Activated CD4-positive, alpha-beta T cell treated with anti-CD3 and anti-CD28 coated beads for 36 hours (primary cell): ENCODE data around the gene GRM4. TPM values are rescaled to one million over a fixed set of nuclear protein-coding genes. Genes with fewer than 3 reads are reported as not detected.

Source experiments
- ATAC-seq: fragments of 200-7000 bp; cut with Tn5 transposase; one replicate; pipeline ENCODE4 v1.10.0; 2021; ENCODE audit warnings: mild to moderate bottlenecking, moderate library complexity
- CTCF ChIA-PET: fragments of 350-600 bp; sonication (Branson Sonifier 250); formaldehyde crosslinking; loops from one replicate; lab custom pipeline; 2021; ENCODE audit warnings: antibody characterized with exemption; lab: Charles Lee
- POLR2A ChIA-PET: fragments of 350-600 bp; sonication (Branson Sonifier 250); formaldehyde crosslinking; loops from one replicate; lab custom pipeline; 2021; ENCODE audit warnings: antibody characterized with exemption, inconsistent platforms; lab: Charles Lee
- DNase-seq: peaks from one replicate; pipeline ENCODE4 v3.0.0-alpha.2; 2020
- H3K27ac Mint-ChIP-seq: one replicate; pipeline ENCODE4 v1.8.0; 2021; ENCODE audit warnings: mixed read lengths
- H3K27me3 Mint-ChIP-seq: one replicate; pipeline ENCODE4 v1.8.0; 2021; ENCODE audit warnings: mixed read lengths
- H3K36me3 Mint-ChIP-seq: one replicate; pipeline ENCODE4 v1.8.0; 2021; ENCODE audit warnings: low read depth, mixed read lengths
- H3K4me1 Mint-ChIP-seq: one replicate; pipeline ENCODE4 v1.8.0; 2021; ENCODE audit warnings: mixed read lengths
- H3K4me3 Mint-ChIP-seq: one replicate; pipeline ENCODE4 v1.8.0; 2021; ENCODE audit warnings: mild to moderate bottlenecking, moderate library complexity, mixed read lengths
- H3K9me3 Mint-ChIP-seq: one replicate; pipeline ENCODE4 v1.8.0; 2021; ENCODE audit warnings: low read depth, mixed read lengths
- intact Hi-C, 2 experiments: fragments of 100-400 bp; cut with DNase I in 1 of 2; cut with micrococcal nuclease in 1 of 2; formaldehyde crosslinking; loops; one replicate each; pipeline versions ENCODE4 v1.14.2 to v1.15.1; 2022 to 2024; cut with DNase I, micrococcal nuclease
- total RNA-seq, 2 experiments: library from RNA; stranded (reverse); gene quantifications; one replicate each; pipeline ENCODE4 v1.2.3, GENCODE V29; 2021

GRM4 gene
- total RNA-seq, 2 experiments from 2014 or later = 0.11 TPM; not detected in 1

DNA sequence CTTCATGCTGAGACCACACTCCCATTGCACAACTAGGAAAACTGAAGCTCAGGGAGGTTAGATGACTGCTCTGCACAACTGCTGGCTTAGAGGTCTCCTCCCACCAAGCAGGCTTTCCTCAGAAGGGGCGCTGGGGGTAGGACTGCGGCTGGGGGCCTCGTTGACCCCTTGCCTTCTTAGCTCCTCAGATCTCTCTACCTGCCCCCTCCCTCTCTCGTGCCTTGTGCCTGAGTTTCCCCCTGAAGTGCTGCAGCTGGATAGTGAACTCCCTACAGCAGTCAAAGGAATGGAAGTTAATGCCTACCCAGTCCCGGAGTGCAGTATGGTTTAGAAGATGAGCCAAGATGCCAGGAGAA, 149.8 kb downstream of the GRM4 start:
- Mint-ChIP-seq H3K4me1 (no peaks in the 10 kb centered on the region), H3K9me3 (peaks cover 4% of the 10 kb centered on the region), H3K4me3 (no peak overlapping the region), H3K27me3 (peaks cover 2% of the 10 kb centered on the region), H3K36me3 (no peaks in the 10 kb centered on the region), H3K27ac (no peak overlapping the region)
- intact Hi-C loops = no loop called here
- ChIA-PET POLR2A (no interaction called here), CTCF (interaction anchor here (0.7 kb wide), 1 partner anchor 29 kb away, joined by 3 read pairs; no protein-coding TSS in a partner anchor)
- no peak for DNase-seq
- ATAC-seq = no peak

DNA sequence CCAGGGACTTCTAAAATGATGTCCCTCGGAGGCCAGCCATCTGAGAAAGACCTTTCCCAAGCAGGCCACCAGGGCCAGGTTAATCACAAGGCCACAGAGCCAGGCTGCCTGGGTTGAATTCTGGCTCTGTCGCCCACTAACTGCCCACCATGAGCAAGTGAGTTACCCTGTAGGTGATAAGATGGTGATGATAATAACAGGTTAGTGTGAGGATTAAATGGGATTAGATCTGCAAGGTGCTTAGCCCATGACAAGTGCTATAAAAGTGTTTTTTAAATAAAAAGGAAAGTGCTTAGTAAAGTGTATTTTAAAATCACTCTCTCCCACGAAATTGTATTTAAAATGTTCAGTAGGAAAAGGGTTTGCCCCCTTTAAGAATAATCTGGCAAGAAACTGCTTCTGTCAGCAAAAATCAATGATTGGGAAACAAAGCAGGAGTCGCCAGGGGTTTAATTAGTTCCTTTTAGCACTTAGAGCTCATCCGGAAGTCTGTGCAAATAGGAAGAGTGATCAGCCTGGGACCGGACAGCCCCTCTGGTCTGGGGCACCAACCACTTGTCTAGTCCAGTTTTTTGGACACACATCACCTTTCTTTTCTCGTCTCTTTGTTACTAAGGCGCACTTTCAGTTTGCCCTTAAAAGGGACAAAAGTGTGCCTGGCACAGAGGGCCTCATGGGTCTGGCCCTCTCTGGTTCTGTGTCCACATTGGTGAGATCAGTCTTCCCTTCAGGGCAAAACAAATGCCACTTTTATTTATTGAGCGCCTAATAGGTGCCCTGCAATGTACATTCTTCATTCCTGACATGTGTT, 150.4 kb downstream of the GRM4 start:
- intact Hi-C loops = no loop called here
- peaks cover 4% of the 10 kb centered on the region for H3K9me3 Mint-ChIP-seq
- ATAC-seq = no peak
- H3K4me3 Mint-ChIP-seq = no peak overlapping the region
- no peak for DNase-seq
- no peaks in the 10 kb centered on the region for H3K4me1 Mint-ChIP-seq
- H3K27me3 Mint-ChIP-seq = peaks cover 2% of the 10 kb centered on the region
- no peaks in the 10 kb centered on the region for H3K36me3 Mint-ChIP-seq
- no peak overlapping the region for H3K27ac Mint-ChIP-seq
- POLR2A ChIA-PET = no interaction called here
- CTCF ChIA-PET = interaction anchor here (0.7 kb wide), 1 partner anchor 30 kb away, joined by 3 read pairs; no protein-coding TSS in a partner anchor

DNA sequence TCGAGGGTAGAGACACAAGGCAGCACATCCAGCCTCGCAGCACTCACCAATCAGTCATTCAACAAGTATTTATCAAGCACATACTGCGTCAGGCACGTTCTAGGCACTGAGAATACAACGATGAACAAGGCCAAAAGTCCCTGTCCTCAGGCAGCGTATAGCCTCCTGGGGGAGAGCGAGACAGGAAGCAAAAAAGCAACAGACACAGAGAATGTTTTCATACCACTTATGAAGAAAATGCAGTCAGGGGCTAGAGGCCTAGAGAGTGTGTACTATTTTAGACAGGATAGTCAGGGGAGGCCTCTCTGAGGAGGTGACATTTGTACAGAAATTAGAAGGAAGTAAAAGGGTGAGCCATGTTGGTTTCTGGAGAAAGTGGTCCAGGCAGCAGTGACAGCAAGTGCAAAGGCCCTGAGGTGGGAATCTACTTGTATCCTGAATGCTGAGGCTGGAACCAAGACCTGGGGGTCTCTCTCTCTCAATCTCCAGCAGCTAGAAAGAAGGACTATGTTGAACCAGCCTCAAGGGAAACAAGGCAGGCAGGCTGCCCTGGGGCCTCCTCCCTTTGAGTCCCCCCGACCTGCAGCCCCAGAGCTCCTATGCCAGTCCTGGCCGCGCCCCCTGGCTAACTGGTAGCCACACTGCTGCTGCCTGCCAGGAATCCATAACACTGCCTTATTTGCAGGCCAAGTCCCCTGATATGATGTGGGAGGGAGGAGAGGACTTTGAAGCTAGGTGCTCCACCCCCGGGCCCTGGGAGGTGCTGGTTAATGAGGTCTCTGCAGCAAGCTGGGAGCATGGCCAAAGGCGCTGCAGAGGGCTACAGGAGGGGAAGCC, 151.2 kb downstream of the GRM4 start:
- H3K27me3 Mint-ChIP-seq = peaks cover 2% of the 10 kb centered on the region
- no peaks in the 10 kb centered on the region for H3K36me3 Mint-ChIP-seq
- ChIA-PET CTCF (no interaction called here), POLR2A (no interaction called here)
- ATAC-seq (no peak), DNase-seq (no peak)
- peaks cover 4% of the 10 kb centered on the region for H3K9me3 Mint-ChIP-seq
- H3K27ac Mint-ChIP-seq = no peak overlapping the region
- intact Hi-C loops = no loop called here
- no peaks in the 10 kb centered on the region for H3K4me1 Mint-ChIP-seq
- H3K4me3 Mint-ChIP-seq = no peak overlapping the region

DNA sequence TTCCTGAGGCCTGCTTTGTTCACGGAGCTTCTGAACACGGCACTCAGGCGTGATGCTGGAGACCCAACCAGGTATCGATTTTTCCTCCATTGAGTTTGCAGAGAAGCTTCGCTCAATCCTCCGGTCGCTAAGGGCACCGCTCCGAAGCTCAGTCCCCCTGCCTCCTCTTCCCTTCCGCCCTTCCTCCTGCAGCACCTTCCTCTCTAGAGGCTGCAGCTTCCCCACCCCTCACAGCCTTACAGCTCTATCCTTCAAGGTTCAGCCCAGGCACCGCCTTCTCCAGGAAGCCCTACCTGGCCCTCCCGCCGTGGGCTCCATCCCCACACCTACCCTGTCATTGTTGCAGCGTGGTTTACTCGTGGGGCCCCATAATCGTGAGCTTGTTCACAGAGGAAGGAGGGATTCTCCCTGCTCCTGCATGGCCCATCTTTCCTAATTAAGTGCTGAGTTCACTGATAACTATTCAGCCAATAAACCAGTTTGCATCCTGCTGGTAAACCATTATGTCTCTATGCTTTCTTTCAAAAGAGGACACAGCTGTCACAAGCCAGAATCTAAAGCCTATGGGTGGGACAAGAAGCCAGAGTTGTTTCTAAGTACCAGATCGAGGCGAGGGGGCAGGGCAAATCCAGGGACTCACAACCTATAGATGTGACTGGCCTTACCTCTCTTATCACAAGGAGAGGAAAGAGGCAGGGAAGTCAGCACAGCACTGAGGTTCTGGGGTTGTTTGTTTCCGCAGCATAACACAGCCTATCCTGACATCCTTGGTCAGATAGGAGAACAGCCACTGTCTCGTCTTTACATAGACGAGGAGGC, 152.0 kb downstream of the GRM4 start:
- CTCF ChIA-PET = interaction anchor here (0.5 to 1.1 kb wide), 2 partner anchors 201 to 223 kb away, joined by 3 read pairs; no protein-coding TSS in a partner anchor
- DNase-seq (no peak), ATAC-seq (no peak)
- no peak overlapping the region for H3K4me3 Mint-ChIP-seq
- intact Hi-C loops = no loop called here
- H3K27me3 Mint-ChIP-seq = peaks cover 2% of the 10 kb centered on the region
- no peaks in the 10 kb centered on the region for H3K4me1 Mint-ChIP-seq
- POLR2A ChIA-PET = no interaction called here
- H3K27ac Mint-ChIP-seq = no peak overlapping the region
- H3K9me3 Mint-ChIP-seq = peaks cover 4% of the 10 kb centered on the region
- no peaks in the 10 kb centered on the region for H3K36me3 Mint-ChIP-seq

DNA sequence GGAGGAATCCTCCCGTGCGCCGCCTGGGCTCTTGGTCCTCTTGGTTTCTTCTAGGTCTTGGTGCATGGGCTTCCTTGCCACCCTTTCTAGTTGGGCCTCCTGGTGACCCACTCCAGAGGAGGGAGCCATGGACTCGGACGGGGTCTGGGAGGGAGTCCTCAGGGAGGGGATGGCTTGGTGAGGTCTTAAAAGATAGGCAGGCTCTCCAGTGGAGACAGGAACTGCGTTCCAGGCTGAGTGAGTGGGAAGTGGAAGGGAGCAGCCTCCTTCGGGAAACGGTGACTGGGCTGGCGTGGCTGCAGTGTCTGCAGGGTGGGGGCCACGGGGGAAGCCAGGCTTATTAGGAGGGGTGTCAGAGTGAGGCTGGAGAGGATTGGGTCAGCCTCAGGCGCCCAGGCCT, 152.8 kb downstream of the GRM4 start:
- intact Hi-C loops = no loop called here
- ATAC-seq (no peak), DNase-seq (no peak)
- H3K27me3 Mint-ChIP-seq = peaks cover 2% of the 10 kb centered on the region
- H3K4me3 Mint-ChIP-seq = no peak overlapping the region
- no peaks in the 10 kb centered on the region for H3K36me3 Mint-ChIP-seq
- H3K27ac Mint-ChIP-seq = no peak overlapping the region
- H3K4me1 Mint-ChIP-seq = no peaks in the 10 kb centered on the region
- H3K9me3 Mint-ChIP-seq = peaks cover 4% of the 10 kb centered on the region
- ChIA-PET POLR2A (no interaction called here), CTCF (interaction anchor here (0.5 to 1.1 kb wide), 3 partner anchors 44 to 222 kb away, joined by 3 to 4 read pairs (median 3); no protein-coding TSS in a partner anchor)

DNA sequence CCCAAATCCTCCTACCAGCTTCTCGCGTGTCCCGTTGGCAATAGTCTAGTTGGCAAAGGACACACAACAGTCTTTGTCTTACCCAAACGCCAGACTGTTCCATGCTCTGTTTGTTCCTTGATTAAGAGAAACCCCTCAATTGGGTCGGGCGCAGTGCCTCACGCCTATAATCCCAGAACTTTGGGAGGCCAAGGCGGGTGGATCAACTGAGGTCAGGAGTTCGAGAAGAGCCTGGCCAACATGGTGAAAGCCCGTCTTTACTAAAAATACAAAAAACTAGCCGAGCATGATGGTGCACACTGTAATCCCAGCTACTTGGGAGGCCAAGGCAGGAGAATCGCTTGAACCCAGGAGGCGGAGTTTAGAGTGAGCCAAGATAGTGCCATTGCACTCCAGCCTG, 153.7 kb downstream of the GRM4 start:
- intact Hi-C loops = no loop called here
- DNase-seq = no peak
- Mint-ChIP-seq H3K27me3 (peaks cover 2% of the 10 kb centered on the region), H3K4me3 (no peak overlapping the region), H3K4me1 (no peaks in the 10 kb centered on the region), H3K27ac (no peak overlapping the region), H3K36me3 (no peaks in the 10 kb centered on the region), H3K9me3 (peaks cover 1% of the 10 kb centered on the region)
- ATAC-seq = no peak
- ChIA-PET CTCF (interaction anchor here (0.7 kb wide), 1 partner anchor 54 kb away, joined by 3 read pairs; no protein-coding TSS in a partner anchor), POLR2A (no interaction called here)

DNA sequence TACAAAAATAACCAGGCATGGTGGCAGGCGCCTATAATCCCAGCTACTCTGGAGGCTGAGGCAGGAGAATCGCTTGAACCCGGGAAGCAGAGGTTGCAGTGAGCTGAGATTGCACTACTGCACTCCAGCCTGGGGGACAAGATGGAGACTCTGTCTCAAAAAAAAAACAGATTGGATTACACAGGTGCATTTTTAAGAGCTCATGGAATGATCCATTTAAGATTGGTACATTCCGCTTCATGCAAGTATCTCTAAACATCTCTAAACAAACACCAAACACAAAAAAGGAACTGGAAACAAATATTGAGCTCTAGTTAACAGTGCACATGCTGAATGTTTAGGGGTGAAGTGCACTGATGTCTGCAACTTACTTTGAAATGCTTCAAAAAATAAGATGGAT, 154.3 kb downstream of the GRM4 start:
- intact Hi-C loops = no loop called here
- DNase-seq (no peak), ATAC-seq (no peak)
- ChIA-PET POLR2A (no interaction called here), CTCF (no interaction called here)
- H3K27me3 Mint-ChIP-seq = peaks cover 2% of the 10 kb centered on the region
- no peaks in the 10 kb centered on the region for H3K9me3 Mint-ChIP-seq
- H3K36me3 Mint-ChIP-seq = no peaks in the 10 kb centered on the region
- no peak overlapping the region for H3K27ac Mint-ChIP-seq
- H3K4me3 Mint-ChIP-seq = no peak overlapping the region
- no peaks in the 10 kb centered on the region for H3K4me1 Mint-ChIP-seq

DNA sequence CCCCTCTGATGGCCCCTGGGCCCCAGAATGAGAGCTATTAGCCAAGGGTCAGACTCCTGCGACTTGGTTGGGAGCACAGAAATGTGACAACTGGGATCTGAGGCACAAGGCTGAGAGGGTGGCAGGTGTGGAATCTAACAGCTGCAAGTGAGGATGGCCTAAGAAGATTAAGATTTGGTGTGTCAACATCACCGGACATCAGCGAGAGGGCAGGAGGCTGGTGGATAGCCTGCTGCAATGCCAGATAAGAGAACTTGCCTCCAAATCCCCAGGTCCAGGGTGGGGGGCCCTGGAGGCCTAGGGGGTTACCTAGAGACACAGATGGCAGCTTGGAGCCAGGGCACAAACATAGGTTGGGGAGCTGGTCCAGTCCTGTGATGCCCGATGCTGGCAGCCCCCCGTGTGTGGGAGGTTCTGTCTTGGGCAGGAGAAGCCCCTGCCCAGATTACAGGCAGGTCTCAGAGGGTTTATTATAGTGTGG, 155.8 kb downstream of the GRM4 start:
- ATAC-seq = no peak
- H3K36me3 Mint-ChIP-seq = no peaks in the 10 kb centered on the region
- H3K9me3 Mint-ChIP-seq = no peaks in the 10 kb centered on the region
- intact Hi-C loops = no loop called here
- H3K4me1 Mint-ChIP-seq = no peaks in the 10 kb centered on the region
- ChIA-PET CTCF (interaction anchor here (0.7 to 1.0 kb wide), 3 partner anchors 11 to 122 kb away, joined by 3 to 4 read pairs (median 3); no protein-coding TSS in a partner anchor), POLR2A (no interaction called here)
- peaks cover 2% of the 10 kb centered on the region for H3K27me3 Mint-ChIP-seq
- no peak overlapping the region for H3K4me3 Mint-ChIP-seq
- no peak for DNase-seq
- H3K27ac Mint-ChIP-seq = no peak overlapping the region

DNA sequence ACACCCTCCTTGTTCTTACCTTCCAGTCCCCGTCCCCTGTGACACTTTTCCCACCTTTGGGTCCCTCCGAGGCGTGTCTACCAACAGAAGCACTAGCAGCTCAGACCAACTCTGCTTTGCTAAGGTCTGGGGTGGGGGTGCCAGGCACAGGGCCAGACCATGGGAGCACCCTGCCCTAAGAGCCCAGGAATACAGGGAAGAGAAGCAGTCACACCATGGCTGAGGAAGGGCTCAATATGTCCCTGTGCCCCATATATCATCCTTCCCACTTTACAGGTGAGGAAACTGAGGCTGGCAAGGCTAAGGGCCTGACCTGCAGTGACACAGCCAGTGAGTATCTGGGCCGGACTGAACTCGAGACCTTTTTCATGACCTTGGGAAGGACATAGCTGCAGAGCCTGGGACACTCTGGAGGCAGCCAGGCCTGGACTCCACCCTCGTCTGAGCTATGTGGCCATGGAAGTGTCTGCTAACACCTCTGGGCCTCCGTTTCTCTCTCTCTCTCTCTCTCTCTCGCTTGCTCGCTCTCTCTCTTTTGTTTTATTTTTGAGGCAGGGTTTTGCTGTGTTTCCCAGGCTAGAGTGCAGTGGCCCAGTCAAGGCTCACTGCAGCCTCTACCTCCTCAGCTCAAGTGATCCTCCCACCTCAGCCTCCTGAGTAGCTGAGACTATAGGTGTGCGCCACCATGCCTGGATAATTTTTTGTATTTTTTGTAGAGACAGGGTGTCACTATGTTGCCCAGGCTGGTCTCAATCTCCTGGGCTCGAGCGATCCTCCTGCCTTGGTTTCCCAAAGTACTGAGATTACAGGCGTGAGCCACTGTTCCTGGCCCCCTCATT, 156.7 kb downstream of the GRM4 start:
- peaks cover 2% of the 10 kb centered on the region for H3K27me3 Mint-ChIP-seq
- POLR2A ChIA-PET = no interaction called here
- no peak overlapping the region for H3K27ac Mint-ChIP-seq
- CTCF ChIA-PET = interaction anchor here (0.7 to 1.0 kb wide), 2 partner anchors 10 to 38 kb away, joined by 3 read pairs; no protein-coding TSS in a partner anchor
- H3K4me1 Mint-ChIP-seq = no peaks in the 10 kb centered on the region
- ATAC-seq (no peak), DNase-seq (no peak)
- no peaks in the 10 kb centered on the region for H3K36me3 Mint-ChIP-seq
- intact Hi-C loops = no loop called here
- no peaks in the 10 kb centered on the region for H3K9me3 Mint-ChIP-seq
- no peak overlapping the region for H3K4me3 Mint-ChIP-seq

DNA sequence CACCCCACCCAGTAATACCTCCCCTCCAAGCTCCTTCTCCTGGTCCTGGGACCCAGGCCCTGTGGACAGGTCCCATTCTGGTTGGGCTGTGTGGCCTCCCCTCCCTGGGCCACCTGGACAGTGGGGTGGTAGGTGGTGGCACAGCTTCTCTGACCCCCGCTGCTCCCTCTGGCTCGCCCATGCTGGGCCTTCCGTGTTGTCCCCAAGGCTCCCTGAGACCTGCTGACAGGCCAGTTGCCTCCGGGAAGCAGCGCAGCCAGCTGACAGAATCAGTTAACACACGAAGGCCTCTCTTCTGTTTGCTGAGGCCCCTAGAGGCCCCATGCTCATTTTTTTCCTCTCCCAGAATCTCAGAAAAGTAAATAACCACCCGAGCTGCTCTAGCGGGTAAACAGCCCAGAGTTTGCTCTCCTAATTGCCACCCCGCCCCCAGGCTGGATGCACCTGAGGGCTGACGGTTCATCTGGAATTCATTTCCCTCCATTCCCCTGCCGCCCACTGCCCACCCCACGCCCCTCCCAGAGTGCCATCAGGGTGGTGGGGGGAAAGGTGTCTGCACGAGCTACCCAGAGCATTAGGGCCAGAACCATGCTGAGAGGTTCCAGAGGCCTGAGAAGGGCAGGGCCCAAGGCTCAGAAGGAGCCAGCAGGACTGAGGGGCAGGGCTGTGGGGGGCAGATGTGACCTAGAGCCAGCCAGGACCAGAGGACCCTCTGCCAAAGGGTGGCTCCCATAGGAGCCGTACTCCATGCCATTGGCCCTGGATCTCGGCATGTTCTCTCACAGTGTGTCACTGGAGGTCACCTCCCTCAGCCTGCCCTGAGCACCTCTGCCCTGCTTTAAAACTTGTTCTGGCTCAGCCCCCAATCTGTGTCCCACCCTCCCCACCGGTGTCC, 157.5 kb downstream of the GRM4 start:
- Mint-ChIP-seq H3K9me3 (no peaks in the 10 kb centered on the region), H3K4me3 (no peak overlapping the region), H3K36me3 (no peaks in the 10 kb centered on the region), H3K27me3 (peaks cover 2% of the 10 kb centered on the region), H3K4me1 (no peaks in the 10 kb centered on the region), H3K27ac (no peak overlapping the region)
- CTCF ChIA-PET = no interaction called here
- ATAC-seq (no peak), DNase-seq (no peak)
- POLR2A ChIA-PET = no interaction called here
- intact Hi-C loops = no loop called here
